HG03097 (cell line): ENCODE results near the gene GNB1L.
"Not testable (repeated sequence)": the region's sequence is repeated elsewhere in the genome, so short reads cannot be mapped to it uniquely, and the experiment has no call there.

ENCODE experiments used
- ATAC-seq: cut with Tn5 transposase; IDR thresholded peaks from one replicate; pipeline ENCODE4 v1.9.1; 2021; ENCODE audit not compliant: unreplicated experiment, low FRiP score

Gene GNB1L

DNA sequence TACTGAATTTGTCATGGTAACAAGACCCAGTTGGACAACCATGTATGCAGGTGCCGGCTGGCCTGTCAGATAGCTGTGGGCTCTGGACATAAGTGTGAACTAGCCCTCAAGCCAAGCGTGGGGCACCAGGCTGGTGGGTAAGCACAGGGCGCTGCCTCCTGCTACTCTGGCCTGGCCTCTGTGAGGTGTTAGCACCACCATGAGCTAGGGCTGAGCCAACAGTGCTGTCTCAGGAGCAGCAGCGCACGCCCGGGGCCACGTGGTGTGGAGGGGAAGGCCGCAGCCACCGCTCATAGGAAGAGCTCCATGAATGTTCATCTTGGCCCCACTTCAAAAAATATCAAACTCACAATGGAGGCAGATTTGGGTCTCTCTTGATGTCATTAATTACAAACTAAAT is 35.3 kb upstream of the GNB1L start:
- no peak for ATAC-seq

DNA sequence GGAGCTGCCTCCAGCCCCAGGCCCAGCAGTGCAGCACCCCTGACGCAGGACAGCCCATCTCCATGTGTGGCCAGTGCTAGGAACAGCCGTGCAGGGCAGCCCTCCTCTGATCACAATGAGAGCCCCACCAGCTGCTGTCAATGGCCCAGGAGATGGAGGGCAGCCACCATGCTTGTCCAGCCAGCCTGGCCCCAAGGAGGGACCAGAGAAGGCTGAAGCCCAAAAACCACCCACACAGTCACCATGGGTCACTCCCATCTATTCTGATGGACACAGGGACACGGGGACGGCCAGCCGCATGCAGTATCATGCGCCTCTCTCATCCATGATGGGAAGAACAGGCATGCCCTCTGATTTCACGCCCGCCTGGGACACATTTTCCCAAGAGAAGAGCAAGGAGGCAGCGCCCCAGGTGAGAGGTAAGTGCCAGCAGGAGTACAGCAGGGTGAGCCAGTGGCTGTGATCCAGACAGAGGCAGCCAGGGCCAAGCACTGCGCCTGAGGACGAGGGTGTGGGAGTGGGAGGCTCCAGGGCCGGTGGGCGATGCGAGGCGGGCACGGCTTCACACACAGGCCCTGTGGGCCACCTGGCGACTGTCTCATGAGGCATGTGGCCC is 33.6 kb upstream of the GNB1L start:
- no peak for ATAC-seq

DNA sequence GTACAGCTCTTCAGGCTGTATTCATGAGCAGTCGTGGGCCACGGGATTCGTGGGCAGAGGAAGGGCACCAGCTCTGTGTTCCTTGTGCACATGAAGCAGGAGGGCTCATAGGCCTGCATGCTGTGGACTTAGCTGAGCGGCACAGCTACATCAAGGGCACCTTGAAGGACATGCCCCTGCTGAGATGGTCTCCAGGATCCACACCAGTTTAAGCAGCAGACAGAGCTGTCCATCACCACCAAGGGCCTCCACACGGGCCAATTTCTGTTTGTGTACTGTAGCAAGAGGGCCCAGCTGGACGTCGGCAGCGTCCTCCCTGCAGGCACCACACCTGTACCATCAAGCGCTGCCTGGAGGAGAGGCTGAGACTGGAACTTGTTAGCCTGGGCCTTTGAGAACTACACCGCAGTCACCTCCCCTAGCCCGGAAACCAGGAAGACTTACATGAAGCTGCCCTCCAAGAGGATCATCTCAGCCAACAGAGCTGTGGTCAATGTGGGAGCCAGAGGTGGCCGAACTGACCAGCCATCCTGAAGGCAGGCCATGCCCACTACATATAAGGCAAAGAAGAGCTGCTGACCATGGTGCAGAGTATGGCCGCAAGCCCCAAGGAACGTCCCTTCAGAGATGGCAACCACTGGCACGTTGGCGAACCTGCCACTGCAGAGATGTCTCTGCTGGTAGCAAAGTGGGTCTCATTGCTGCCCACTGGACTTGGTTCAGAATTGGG is 32.7 kb upstream of the GNB1L start:
- ATAC-seq = no peak

DNA sequence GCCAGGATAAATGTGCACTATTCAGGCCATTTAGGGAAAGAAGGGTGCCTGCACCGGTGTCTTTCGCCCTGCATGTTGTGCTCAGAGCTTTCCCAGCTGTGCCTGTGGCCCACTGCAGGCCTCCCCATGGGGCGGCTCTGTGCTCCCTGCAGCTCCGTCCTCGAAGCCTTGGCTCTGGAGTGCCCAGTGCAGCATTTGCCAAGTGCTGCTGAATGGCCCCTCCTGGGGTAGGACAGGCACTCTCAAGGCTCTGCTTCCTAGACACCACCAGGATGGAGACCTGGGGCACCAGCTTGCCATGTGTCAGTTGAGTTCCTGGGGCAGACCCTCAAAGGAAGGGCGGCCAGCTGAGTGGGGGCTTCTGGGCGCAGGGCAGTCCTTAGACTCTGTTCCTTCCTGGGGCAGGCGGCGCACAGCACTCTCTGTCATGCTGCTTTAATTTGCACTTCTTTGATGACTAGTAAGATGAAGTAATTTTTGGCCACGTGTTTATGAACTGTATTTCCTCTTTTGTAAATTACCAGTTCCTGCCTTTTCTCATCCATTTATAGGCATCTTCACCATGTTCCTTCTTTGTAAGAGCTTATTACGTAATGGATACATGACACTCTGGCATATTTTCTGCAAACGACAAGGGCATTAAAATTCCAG is 32.1 kb upstream of the GNB1L start:
- no peak for ATAC-seq

DNA sequence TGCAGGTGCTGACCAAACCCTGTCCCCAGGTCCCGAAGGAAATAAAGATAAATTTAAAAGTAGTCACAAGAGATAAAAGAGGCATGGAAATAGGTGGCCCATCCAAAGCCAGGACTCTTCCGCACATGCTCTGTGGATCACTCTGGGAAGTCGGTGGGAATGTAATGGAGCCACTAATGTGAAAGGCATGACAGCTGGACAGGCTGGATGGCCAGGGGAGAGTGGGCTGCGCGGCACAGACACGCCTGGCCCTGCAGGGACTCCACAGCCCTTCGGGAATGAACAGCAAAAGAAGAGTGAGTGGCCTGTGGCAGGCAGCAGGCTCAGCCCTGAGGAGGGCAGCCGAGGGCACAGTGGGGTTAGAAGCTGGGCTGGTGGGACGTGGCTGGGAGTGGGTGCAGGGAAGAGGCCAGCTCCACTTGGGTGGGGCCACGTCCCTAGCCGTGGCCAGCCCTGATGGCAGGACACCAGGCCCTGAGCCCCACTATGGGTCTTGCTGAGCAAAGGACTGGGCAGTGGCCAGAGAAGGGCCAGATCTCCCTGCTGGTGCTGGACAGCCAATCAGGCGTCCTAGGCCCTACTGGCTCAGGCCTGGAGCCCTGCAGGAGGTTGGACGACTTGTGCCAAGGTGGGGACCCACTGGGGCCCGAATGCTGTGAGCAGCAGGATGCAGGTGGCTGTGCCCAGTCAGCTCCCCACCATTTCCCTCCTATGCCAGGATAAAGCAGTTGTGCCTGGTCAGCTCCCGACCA is 31.3 kb upstream of the GNB1L start:
- no peak for ATAC-seq

DNA sequence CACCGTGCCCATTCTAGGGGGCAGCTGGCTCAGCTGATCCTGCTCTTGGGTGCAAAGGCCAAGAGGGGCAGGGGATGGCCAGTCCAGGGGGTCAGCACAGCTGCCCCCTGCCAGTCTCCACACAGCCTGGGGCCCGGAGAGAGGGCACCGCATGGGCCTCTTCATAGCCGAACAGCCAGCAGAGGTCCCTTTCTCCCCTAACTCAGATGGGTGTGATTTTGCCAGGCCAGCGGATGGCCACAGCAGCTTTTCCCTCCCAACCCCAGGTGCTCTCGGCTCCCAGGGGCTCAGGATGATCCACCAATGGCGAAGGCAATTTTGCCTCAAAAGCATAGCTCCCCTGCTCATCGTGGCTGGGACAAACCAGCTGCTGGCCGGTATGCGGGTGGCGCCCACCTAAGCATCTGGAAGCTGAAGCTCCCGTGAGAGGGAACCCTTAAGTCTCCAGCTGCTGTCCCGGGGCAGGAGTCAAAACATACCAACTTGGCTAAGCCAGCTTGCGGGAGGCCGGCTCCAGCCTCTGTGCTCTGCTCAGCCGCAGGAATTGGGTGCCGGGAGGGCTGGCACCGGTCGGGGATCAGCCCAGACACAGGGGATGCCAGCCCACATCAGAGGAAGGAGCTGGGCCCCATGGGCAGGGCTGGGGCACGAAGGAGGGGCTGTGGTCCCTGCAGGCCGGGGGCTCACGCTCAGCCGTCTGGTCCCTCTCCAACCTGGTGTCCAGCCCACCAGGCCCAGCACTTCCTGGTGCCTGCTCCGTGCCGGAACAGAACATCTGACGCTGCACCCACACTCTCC is 30.5 kb upstream of the GNB1L start:
- ATAC-seq = no peak

DNA sequence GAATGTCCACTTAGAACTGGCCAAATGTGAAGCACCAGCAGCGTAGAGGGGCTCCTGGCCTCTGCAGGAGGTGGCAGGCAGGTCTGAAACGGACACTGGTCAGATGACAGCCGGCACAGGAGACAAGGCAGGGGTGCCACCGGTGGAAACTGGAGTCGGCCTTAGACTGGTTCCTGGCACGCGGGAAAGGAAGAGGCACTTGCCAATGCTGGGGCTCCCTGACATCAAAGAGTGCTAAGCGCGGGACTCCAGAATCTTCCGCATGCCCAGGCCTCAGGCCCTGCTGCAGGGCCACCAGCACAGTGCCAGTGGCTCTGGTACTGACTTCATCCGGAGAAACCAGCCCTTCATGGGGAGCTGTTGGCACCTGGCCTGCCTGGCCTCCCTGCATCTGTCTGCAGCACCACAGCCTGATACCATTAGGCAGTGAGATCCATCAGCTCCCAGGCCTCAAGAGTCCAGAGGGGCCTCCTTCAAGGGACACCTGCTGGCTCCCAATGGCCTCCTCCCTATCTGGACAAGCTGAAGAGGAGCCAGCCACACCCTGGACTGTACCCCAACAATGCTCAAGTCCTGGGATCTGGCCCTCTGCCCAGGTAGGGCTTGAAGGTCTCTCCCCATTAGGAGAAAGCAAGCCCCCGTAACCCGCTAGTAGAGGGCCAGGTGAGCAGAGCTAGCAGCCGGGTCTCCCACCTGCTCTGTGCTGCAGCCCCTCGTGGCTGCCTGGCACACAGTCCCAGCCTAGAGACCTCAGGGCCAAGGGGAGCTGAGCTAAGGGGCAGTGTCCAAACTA is 29.7 kb upstream of the GNB1L start:
- ATAC-seq = no peak

DNA sequence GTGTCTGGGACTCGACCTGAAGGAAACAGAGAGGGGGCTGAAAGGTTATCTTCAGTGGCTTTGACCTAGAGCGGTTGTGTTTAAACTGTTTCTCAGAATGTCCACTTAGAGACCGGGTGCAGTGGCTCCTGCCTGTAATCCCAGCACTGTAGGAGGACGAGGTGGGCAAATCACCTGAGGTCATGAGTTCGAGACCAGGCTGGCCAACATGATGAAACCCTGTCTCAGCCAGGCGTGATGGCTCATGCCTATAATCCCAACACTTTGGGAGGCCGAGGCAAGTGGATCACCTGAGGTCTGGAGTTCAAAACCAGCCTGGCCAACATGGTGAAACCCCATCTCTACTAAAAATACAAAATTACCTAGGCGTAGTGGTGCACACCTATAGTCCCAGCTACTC is 28.8 kb upstream of the GNB1L start:
- not testable (repeated sequence) for ATAC-seq

DNA sequence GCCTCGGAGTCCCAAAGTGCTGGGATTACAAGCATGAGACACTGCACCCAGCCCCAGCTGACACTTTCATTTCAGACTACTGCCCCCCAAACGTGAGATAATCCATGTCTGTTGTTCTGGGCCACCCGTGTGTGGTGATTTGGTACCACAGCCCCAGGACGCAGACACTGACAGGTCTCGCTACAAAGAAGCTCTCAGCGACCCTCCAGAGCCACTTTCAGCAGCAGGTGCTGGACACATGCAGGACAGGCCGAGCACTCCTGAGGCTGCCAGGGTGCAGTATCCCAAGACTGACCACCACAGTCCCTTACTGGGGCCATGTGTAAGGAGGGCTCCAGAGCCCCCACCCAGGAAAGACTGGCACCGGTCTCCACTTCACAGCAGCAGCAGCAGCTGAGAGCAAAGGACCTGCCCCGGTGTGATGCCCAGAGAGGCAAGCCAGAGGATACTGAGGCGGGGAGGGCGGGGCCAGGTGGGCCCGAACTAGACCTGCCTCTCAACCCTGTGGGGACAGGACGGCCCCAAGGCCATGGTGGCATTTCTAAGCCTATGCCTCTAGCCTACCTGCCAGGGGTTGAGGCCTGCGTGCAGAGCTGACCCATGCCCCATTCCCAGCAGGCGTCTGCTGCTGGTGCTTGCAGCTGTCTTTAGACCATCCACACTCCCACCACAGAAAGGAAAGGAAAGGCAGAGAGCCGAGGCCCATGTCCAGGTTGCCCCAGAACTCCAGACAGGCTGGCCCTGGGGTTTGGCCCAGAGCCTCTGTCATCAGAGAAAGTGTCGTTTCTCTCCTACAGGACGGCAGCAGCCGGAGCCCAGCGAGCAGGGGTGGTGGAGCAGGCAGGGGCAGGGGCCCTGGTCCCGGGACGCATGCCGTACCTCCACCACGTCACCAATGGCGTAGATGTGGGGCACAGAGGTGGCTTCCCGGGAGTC is 28.0 kb upstream of the GNB1L start:
- ATAC-seq = no peak

DNA sequence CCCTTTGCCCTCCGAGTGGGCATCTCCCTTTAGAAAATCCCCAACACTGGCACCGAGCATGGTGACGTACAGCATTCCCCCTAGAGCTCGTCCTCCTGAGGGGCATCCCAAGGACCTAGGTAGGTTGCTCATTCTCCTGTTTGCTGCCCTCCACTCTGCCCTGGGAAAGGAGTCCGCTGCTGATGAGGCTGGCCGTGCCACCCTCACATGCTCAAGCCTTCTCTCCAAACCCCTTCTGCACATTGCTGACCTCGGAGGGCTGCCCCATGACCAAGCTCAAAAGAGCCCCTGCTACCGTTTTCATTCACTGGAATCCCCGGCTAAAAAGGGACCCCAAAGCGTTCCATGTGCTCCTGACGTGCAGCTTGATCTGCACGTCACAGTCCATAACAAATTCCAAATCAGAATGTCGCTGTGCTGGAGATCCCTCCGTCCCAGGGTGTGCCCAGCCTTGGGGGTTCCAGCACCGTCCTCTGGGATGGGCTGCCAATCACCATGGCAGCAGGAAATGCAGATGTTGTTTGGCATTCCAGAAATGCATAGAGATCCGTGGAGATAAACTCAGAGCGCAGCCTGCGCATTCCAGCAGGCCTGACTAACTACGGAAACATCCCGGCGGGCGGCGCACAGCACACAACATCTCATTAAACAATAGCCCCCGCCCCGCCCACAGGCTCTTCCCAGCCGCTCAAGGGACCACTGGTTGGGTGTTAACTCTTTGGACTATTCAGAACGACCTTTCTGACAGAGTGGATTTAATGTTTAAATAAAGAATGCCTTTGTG is 26.3 kb upstream of the GNB1L start:
- no peak for ATAC-seq

DNA sequence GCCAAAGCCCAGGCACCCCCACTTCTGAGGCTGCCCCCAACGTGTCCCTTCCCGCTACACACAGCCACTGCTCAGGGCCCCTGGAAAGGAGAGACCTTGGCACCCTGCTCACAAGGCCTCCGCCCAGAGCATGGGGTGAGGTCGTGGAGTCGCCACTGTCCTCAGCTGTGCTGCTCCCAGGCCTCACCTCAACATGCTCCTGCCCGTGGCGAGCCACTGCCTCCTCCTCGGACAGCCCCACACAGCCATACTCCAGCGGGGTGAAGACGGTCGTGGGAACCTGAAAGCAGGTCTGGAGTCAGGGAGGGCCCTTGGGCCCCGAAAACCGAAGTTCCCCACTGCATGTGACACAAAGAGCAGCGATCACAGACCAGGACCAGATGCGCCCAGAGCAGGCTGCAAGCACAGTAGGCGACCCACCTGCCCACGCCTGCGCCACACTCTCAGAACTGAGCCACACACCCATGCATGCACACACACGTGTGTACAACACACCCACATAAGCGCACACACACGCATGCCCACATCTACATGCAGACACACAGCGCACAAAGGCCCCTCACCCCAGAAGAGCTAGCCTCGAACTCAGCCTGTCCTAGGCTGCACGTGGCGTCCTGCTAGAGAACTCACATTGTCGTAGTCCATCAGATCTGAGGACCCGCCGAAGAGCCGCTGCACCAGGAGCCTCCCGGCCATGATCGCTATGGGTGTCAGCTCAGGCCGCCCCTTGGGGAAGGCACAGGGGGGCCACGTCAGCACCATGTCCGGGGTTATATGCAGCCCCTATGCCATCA is 25.5 kb upstream of the GNB1L start:
- no peak for ATAC-seq

DNA sequence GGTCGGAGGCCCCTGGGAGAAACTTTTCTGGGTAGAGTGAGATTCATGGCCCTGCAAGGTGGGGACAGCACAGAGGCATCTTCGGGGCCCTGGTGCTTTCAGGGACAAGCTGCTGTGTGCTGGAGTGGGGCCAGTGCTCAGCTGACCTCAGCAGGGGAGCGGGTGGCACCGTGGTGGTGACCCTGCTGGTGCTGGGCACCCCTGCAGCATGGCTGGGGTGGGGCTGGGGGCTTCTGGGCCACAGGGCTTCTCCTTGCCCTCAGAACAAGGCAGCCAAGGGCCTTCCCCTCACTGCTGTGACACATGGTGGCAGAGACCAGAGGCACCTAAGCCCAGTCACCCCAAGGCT is 24.9 kb upstream of the GNB1L start:
- no peak for ATAC-seq

DNA sequence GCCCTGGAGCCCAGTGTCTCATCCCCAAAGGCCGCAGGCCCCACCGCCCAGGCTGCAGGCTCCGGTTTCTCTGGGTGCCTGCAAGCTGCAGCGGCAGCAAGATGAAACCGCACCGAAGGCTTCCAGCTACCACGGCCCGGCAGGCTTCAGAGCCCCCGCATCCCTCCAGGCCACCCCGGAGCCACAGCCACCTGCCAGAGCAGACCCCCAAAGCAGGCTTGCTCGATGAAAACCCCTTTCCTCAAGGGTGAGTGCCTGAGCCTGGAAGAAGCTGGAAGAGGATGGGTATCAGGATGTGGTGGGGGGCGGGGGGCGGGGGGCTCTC is 24.5 kb upstream of the GNB1L start:
- no peak for ATAC-seq

DNA sequence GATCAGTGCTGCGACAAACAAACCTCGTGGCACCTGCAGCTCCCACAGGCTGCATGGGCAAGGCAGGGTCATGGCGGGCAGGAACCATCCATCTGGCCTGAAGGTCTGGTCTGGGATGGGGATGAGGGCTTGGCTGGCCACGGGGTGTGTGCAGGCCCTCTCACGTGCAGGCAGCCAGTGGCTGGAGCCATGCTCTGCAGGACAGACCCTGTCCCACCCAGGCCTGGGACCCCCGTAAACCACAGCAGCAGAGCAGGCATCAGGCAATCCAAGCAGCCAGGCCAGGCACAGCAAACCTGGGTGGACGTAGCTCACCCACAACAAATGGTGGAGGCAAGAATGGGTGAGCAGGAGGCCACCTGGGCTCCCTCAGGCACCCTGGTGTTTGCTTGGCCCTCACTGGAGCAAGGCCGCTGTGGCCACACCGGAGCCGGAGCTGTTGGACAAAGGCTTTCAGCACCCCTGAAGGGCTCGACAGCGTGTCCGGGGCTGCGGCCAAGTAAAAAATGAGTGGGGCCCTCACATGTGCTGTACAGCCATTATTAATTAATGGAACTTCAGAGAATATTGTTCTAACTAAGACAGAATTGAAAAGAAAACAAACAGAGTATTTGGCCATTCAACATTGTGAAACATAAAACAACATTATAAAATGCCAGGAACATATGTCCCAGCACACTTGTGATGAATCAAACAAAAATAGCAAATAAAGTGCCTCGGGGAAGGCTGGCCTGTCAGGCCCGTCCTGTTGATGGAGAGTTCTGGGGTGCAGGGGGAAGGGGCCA is 24.0 kb upstream of the GNB1L start:
- ATAC-seq = no peak

DNA sequence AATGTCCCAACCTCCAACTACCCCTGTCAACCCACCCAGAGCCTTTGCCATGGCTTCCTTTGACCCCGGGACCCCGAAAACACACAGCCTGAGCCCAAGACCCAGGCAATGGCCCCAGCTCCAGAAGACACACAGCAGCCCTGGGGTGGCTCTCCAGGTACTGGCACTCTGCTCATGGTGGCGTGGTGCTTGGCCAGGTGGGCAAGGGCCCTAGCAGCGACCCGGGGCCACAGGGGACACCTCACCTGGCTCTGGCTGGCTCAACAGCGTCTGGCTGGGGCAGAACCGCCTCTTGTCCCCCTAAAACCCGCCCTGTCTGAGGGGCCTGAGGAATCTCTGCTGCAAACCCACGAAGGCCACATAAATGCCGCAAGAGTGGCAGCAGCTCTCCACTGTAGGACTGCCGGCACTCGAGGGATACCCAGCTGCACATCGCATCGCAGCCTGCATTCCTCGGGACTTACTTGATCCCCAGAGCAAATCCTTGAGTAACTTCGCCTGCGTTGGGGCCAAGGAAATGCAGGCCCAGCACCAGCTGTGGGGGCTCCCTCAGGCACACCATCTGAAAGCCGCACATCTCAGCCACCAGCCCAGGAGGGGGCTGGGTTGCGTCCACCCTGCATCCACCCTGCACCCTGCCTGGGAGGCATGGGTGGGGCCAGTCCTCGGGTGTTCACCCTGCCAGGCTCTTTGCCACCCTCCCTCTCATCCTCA is 23.1 kb upstream of the GNB1L start:
- ATAC-seq = no peak
